Chondrocyte (in vitro differentiated cells): ENCODE results near the gene RNF126. TPM values are rescaled to one million over a fixed set of nuclear protein-coding genes. Genes with fewer than 3 reads are reported as not detected.

Experiments used
- DNase-seq: peaks from one replicate; pipeline ENCODE4 v3.0.0; 2021; ENCODE audit warnings: mixed read lengths, low spot score
- H3K27ac Mint-ChIP-seq: one replicate; pipeline ENCODE4 v1.8.0; 2021; ENCODE audit warnings: mild to moderate bottlenecking, moderate library complexity, mixed read lengths; ENCODE audit not compliant: unreplicated experiment
- H3K27me3 Mint-ChIP-seq: 2 replicates; pipeline ENCODE4 v1.8.0; 2021; ENCODE audit warnings: low read depth, mixed read lengths
- H3K36me3 Mint-ChIP-seq: 2 replicates; pipeline ENCODE4 v1.8.0; 2021; ENCODE audit warnings: low read depth, mixed read lengths
- H3K4me1 Mint-ChIP-seq: 2 replicates; pipeline ENCODE4 v1.8.0; 2021; ENCODE audit warnings: low read depth, mild to moderate bottlenecking, mixed read lengths
- H3K4me3 Mint-ChIP-seq: one replicate; pipeline ENCODE4 v1.8.0; 2021; ENCODE audit warnings: mild to moderate bottlenecking, moderate library complexity, mixed read lengths; ENCODE audit not compliant: unreplicated experiment
- H3K9me3 Mint-ChIP-seq: 2 replicates; pipeline ENCODE4 v1.8.0; 2021; ENCODE audit warnings: low read depth, mixed read lengths
- CTCF ChIP-seq: fragments of 200-600 bp; sonication (generic); IDR thresholded peaks from 2 replicates; pipeline ENCODE4 v1.5.0; 2021; ENCODE audit warnings: antibody characterized with exemption, mild to moderate bottlenecking, moderate library complexity
- total RNA-seq: library from RNA; stranded (reverse); gene quantifications from 3 replicates; pipeline ENCODE4 v1.2.1, GENCODE V29; 2021

The RNF126 gene
- total RNA-seq, 1 donor from 2014 or later = 29.5 TPM

- peak overlapping the region; percentile 78 for H3K4me3 Mint-ChIP-seq
- peak overlapping the region; percentile 80 for H3K27ac Mint-ChIP-seq
- DNase-seq = no peak
- TF ChIP-seq CTCF = no peak
- no peaks in the 10 kb centered on the region for H3K9me3 Mint-ChIP-seq
- H3K36me3 Mint-ChIP-seq = no peaks in the 10 kb centered on the region
- H3K4me1 Mint-ChIP-seq = peaks cover 40% of the 10 kb centered on the region
- no peaks in the 10 kb centered on the region for H3K27me3 Mint-ChIP-seq
These were observed 630 bp downstream of the RNF126 start for GRCh38 chr19:662207-662961.

- Mint-ChIP-seq H3K27me3 (no peaks in the 10 kb centered on the region), H3K4me3 (peak overlapping the region; percentile 78), H3K27ac (peak overlapping the region; percentile 80), H3K36me3 (no peaks in the 10 kb centered on the region), H3K9me3 (no peaks in the 10 kb centered on the region), H3K4me1 (peaks cover 40% of the 10 kb centered on the region)
- no peak for DNase-seq
- TF ChIP-seq CTCF = no peak
These were observed 1.4 kb downstream of the RNF126 start for GRCh38 chr19:661427-662196.

GRCh38 chr19:660793-661426 lies 2.1 kb downstream of the RNF126 start:
- no peaks in the 10 kb centered on the region for H3K36me3 Mint-ChIP-seq

GRCh38 chr19:658916-659839 lies 3.8 kb downstream of the RNF126 start:
- Mint-ChIP-seq H3K36me3 (no peaks in the 10 kb centered on the region), H3K4me1 (peaks cover 30% of the 10 kb centered on the region), H3K4me3 (no peak overlapping the region), H3K27ac (peak overlapping the region; percentile 17), H3K27me3 (no peaks in the 10 kb centered on the region), H3K9me3 (no peaks in the 10 kb centered on the region)
- DNase-seq = no peak
- TF ChIP-seq CTCF = no peak

More at GRCh38 chr19:660793-661426, 2.1 kb downstream of the RNF126 start:
- TF ChIP-seq CTCF = no peak
- peaks cover 40% of the 10 kb centered on the region for H3K4me1 Mint-ChIP-seq
- H3K4me3 Mint-ChIP-seq = peak overlapping the region; percentile 78
- no peaks in the 10 kb centered on the region for H3K9me3 Mint-ChIP-seq
- peak overlapping the region; percentile 63 for H3K27ac Mint-ChIP-seq
- H3K27me3 Mint-ChIP-seq = no peaks in the 10 kb centered on the region
- DNase-seq = no peak
